HEK293T (cell line): ENCODE results near the gene KDM2B.

Experiments used
- ARNT ChIP-seq: fragments of 450-650 bp; IDR thresholded peaks from 2 replicates; pipeline ENCODE4 v1.6.1; 2017; ENCODE audit warnings: mild to moderate bottlenecking
- BHLHE40 ChIP-seq: fragments of 450-650 bp; IDR thresholded peaks from 2 replicates; pipeline ENCODE4 v1.6.1; 2016; ENCODE audit warnings: mild to moderate bottlenecking, moderate library complexity, borderline replicate concordance
- ELF4 ChIP-seq: fragments of 450-650 bp; IDR thresholded peaks from 2 replicates; pipeline ENCODE4 v1.6.1; 2017; ENCODE audit warnings: antibody characterized with exemption
- FOXA1 ChIP-seq: fragments of 450-650 bp; IDR thresholded peaks from 2 replicates; pipeline ENCODE4 v1.6.1; 2016; ENCODE audit warnings: mild to moderate bottlenecking
- FOXK2 ChIP-seq: fragments of 450-650 bp; IDR thresholded peaks from 2 replicates; pipeline ENCODE4 v1.6.1; 2016; ENCODE audit warnings: mild to moderate bottlenecking
- FOXM1 ChIP-seq: fragments of 450-650 bp; IDR thresholded peaks from 2 replicates; pipeline ENCODE4 v1.6.1; 2017; ENCODE audit warnings: mild to moderate bottlenecking, borderline replicate concordance
- L3MBTL2 ChIP-seq: fragments of 450-650 bp; conservative IDR thresholded peaks from 2 replicates; pipeline ENCODE4 v1.6.1; 2016; ENCODE audit warnings: mild to moderate bottlenecking
- LEF1 ChIP-seq: fragments of 450-650 bp; IDR thresholded peaks from 2 replicates; pipeline ENCODE4 v1.6.1; 2017; ENCODE audit warnings: mild to moderate bottlenecking, borderline replicate concordance
- NFRKB ChIP-seq: fragments of 450-650 bp; IDR thresholded peaks from 2 replicates; pipeline ENCODE4 v1.6.1; 2016; ENCODE audit warnings: mild to moderate bottlenecking, moderate library complexity
- PKNOX1 ChIP-seq: fragments of 450-650 bp; IDR thresholded peaks from 2 replicates; pipeline ENCODE4 v1.6.1; 2016
- SP1 ChIP-seq: fragments of 450-650 bp; IDR thresholded peaks from 2 replicates; pipeline ENCODE4 v1.6.1; 2017
- TARDBP ChIP-seq: fragments of 450-650 bp; IDR thresholded peaks from 2 replicates; pipeline ENCODE4 v1.6.1; 2016
- ZNF384 ChIP-seq: fragments of 450-650 bp; IDR thresholded peaks from 2 replicates; pipeline ENCODE4 v1.6.1; 2016

GRCh38 chr12:121427556-121428050 is 153.2 kb downstream of the KDM2B start:
- TF ChIP-seq PKNOX1 = no peak
- TF ChIP-seq TARDBP = no peak
- no peak for TF ChIP-seq FOXM1
- no peak for TF ChIP-seq FOXK2
- TF ChIP-seq FOXA1 = no peak
- no peak for TF ChIP-seq LEF1
- TF ChIP-seq BHLHE40 = no peak
- no peak for TF ChIP-seq ELF4
- no peak for TF ChIP-seq SP1
- TF ChIP-seq L3MBTL2 = no peak
- TF ChIP-seq NFRKB = no peak
- TF ChIP-seq ARNT = no peak
- no peak for TF ChIP-seq ZNF384
